Right lobe of liver (tissue), 4 donors: Measurements from ENCODE around the gene LXN.

Source experiments
- CTCF ChIP-seq, 4 donors: fragments of 200-600 bp in 3 of 4; fragments of 450-650 bp in 1 of 4; IDR thresholded peaks; one replicate each; pipeline versions ENCODE4 v1.5.1 to v1.8.0; 2016 to 2022; ENCODE audit warnings: antibody characterized with exemption in 4 of 4, mild to moderate bottlenecking in 2 of 4
- POLR2A ChIP-seq: fragments of 450-650 bp; IDR thresholded peaks from one replicate; pipeline ENCODE4 v1.6.1; 2017; ENCODE audit warnings: antibody characterized with exemption, mild to moderate bottlenecking
- donor health status: DM: no; HTN: no; CAD: no.
- donor health status: DM: no; HTN: no; CAD: no.
- donor health status: DM: no; HTN: yes; CAD: no.

- no peak for TF ChIP-seq CTCF (IDR thresholded peaks at IDR 0.05)
- no peak for TF ChIP-seq POLR2A
Observed at GRCh38 chr3:158711886-158712285, 39.4 kb upstream of the LXN start.
